ENCODE results near the gene SLC13A1.

GRCh38 chr7:123133924-123134323 lies 65.8 kb downstream of the SLC13A1 start:
- TF ChIP-seq CTCF (IDR thresholded peaks at IDR 0.05), result no peak
- TF ChIP-seq EZH2 (IDR thresholded peaks at IDR 0.05), result no peak

Data from neural progenitor cell (in vitro differentiated cells).